Common myeloid progenitor, CD34-positive (primary cell): ENCODE data around the gene COL27A1.

Experiments used
- CTCF ChIA-PET: fragments of 350-600 bp; sonication (Branson Sonifier 250); formaldehyde crosslinking; loops from one replicate; lab custom pipeline; 2021; ENCODE audit warnings: antibody characterized with exemption; lab: Charles Lee
- POLR2A ChIA-PET: fragments of 350-600 bp; sonication (Branson Sonifier 250); formaldehyde crosslinking; loops from one replicate; lab custom pipeline; 2021; ENCODE audit warnings: antibody characterized with exemption; lab: Charles Lee
- DNase-seq, 3 donors: peaks; one replicate each; pipeline versions ENCODE4 v3.0.0 to v3.0.0-alpha.2; 2013
- H3K27ac ChIP-seq, 2 experiments: 1 replicate in 1 of 2; 2 replicates in 1 of 2; pipeline ENCODE4 v1.7.0; 2013; ENCODE audit warnings: inconsistent platforms in 2 of 2, low read length in 2 of 2, mild to moderate bottlenecking in 2 of 2, low read depth in 1 of 2, moderate library complexity in 1 of 2; ENCODE audit not compliant: severe bottlenecking in 2 of 2, insufficient read depth in 1 of 2, poor library complexity in 1 of 2
- H3K27me3 ChIP-seq, 5 experiments: replicated peaks in 2 of 5; 1 replicate in 3 of 5; 2 replicates in 2 of 5; pipeline versions ENCODE4 v1.6.1 to v1.7.0; 2013; ENCODE audit warnings: low read length in 4 of 5, mild to moderate bottlenecking in 2 of 5, moderate library complexity in 2 of 5, inconsistent platforms in 1 of 5; ENCODE audit not compliant: insufficient read depth in 5 of 5, control insufficient read depth in 4 of 5
- H3K36me3 ChIP-seq, 4 experiments: 1 replicate in 2 of 4; 2 replicates in 2 of 4; pipeline versions ENCODE4 v1.6.1 to v1.7.0; 2013; ENCODE audit warnings: low read length in 3 of 4, control low read depth in 1 of 4, mild to moderate bottlenecking in 1 of 4; ENCODE audit not compliant: control insufficient read depth in 4 of 4, insufficient read depth in 4 of 4
- H3K4me1 ChIP-seq, 4 experiments: 1 replicate in 3 of 4; 2 replicates in 1 of 4; pipeline versions ENCODE4 v1.6.1 to v1.7.1; 2013; ENCODE audit warnings: low read length in 3 of 4, mild to moderate bottlenecking in 3 of 4, control low read depth in 1 of 4, inconsistent platforms in 1 of 4, moderate library complexity in 1 of 4; ENCODE audit not compliant: control insufficient read depth in 4 of 4, insufficient read depth in 4 of 4; ENCODE audit errors: control extremely low read depth in 1 of 4
- H3K4me3 ChIP-seq, 7 experiments: 1 replicate in 4 of 7; 2 replicates in 3 of 7; pipeline versions ENCODE4 v1.5.1 to v1.7.0; 2013; ENCODE audit warnings: mild to moderate bottlenecking in 7 of 7, low read length in 6 of 7, moderate library complexity in 6 of 7, inconsistent platforms in 2 of 7, low read depth in 2 of 7, control low read depth in 1 of 7; ENCODE audit not compliant: insufficient read depth in 4 of 7, control insufficient read depth in 1 of 7; ENCODE audit errors: extremely low read depth in 1 of 7
- H3K9me3 ChIP-seq, 5 experiments: 1 replicate in 4 of 5; 2 replicates in 1 of 5; pipeline versions ENCODE4 v1.6.1 to v1.7.1; 2013; ENCODE audit warnings: low read length in 4 of 5, mild to moderate bottlenecking in 2 of 5, inconsistent platforms in 1 of 5, low read depth in 1 of 5, moderate library complexity in 1 of 5; ENCODE audit not compliant: control insufficient read depth in 4 of 5, insufficient read depth in 2 of 5; ENCODE audit errors: control extremely low read depth in 1 of 5
- WGBS: methylation state at CpG from one replicate; pipeline ENCODE4 v1.1.5; 2013; ENCODE audit not compliant: insufficient coverage; 5-methylcytosine and 5-hydroxymethylcytosine counted together

Gene COL27A1

GRCh38 chr9:114310471-114311450 is 155.4 kb downstream of the COL27A1 start:
- DNase-seq: no peak
- Histone ChIP-seq H3K36me3 (no peaks in the 10 kb centered on the region), H3K9me3 (peaks cover 0 to 3% (median 0%) of the 10 kb centered on the region in 5 experiments), H3K4me3 (no peak overlapping the region), H3K27me3 (peaks cover 0 to 2% (median 0%) of the 10 kb centered on the region in 5 experiments), H3K4me1 (no peaks in the 10 kb centered on the region), H3K27ac (no peak overlapping the region)
- CTCF ChIA-PET: interaction anchor here (0.8 kb wide), 1 partner anchor 42 kb away, joined by 3 read pairs; no protein-coding TSS in a partner anchor
- WGBS: 94% methylated on average over 15 of the region's 22 CpGs
- POLR2A ChIA-PET: no interaction called here

GRCh38 chr9:114311571-114312512 is 156.5 kb downstream of the COL27A1 start:
- POLR2A ChIA-PET: no interaction called here
- H3K9me3 ChIP-seq: peaks cover 0 to 3% (median 0%) of the 10 kb centered on the region in 5 experiments
- CTCF ChIA-PET: no interaction called here
- no peaks in the 10 kb centered on the region for H3K36me3 ChIP-seq
- peaks cover 0 to 2% (median 0%) of the 10 kb centered on the region in 5 experiments for H3K27me3 ChIP-seq
- H3K4me1 ChIP-seq: no peaks in the 10 kb centered on the region
- H3K4me3 ChIP-seq: no peak overlapping the region
- WGBS: 97% methylated on average over 22 of the region's 28 CpGs
- DNase-seq: no peak
- H3K27ac ChIP-seq: no peak overlapping the region

- peaks cover 0 to 3% (median 0%) of the 10 kb centered on the region in 5 experiments for H3K9me3 ChIP-seq
- H3K27me3 ChIP-seq: peaks cover 0 to 2% (median 0%) of the 10 kb centered on the region in 5 experiments
- no peaks in the 10 kb centered on the region for H3K4me1 ChIP-seq
- H3K4me3 ChIP-seq: no peak overlapping the region
- DNase-seq: no peak
- ChIA-PET POLR2A (no interaction called here), CTCF (no interaction called here)
- 94% methylated on average over 7 of the region's 8 CpGs for WGBS
- no peak overlapping the region for H3K27ac ChIP-seq
- H3K36me3 ChIP-seq: no peaks in the 10 kb centered on the region
These were observed 157.2 kb downstream of the COL27A1 start for GRCh38 chr9:114312513-114312875.

DNA sequence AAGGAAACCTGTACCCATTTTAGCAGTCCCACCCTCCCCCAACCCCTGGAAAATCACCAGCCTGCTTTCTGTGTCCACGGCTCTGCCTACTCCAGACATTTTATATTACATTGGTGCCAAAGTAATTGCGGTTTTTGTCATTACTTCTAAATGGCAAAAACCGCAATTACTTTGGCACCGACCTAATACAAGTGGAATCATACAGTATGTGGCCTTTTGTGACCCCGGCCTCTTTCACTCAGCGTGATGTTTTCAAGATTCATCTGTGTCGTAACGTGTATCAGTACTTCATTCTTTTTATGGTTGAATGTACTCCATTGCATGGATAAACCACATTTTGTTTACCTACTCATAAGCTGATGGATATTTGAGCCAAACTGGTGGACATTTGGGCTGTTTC is 157.8 kb downstream of the COL27A1 start:
- ChIA-PET POLR2A (no interaction called here), CTCF (interaction anchor here (1.4 kb wide), 1 partner anchor 21 kb away, joined by 5 read pairs; no protein-coding TSS in a partner anchor)
- no peaks in the 10 kb centered on the region for H3K27me3 ChIP-seq
- H3K4me1 ChIP-seq: no peaks in the 10 kb centered on the region
- no peak for DNase-seq
- no peak overlapping the region for H3K4me3 ChIP-seq
- peaks cover 0 to 3% (median 0%) of the 10 kb centered on the region in 5 experiments for H3K9me3 ChIP-seq
- H3K36me3 ChIP-seq: no peaks in the 10 kb centered on the region
- no peak overlapping the region for H3K27ac ChIP-seq
- WGBS: 96% methylated on average over 6 of the region's 8 CpGs

- CTCF ChIA-PET: interaction anchor here (1.4 kb wide), 1 partner anchor 22 kb away, joined by 5 read pairs; no protein-coding TSS in a partner anchor
- no peak overlapping the region for H3K27ac ChIP-seq
- no peaks in the 10 kb centered on the region for H3K4me1 ChIP-seq
- WGBS: 81% methylated on average over 6 of the region's 7 CpGs
- no peaks in the 10 kb centered on the region for H3K36me3 ChIP-seq
- H3K9me3 ChIP-seq: peaks cover 0 to 3% (median 0%) of the 10 kb centered on the region in 5 experiments
- no peak for DNase-seq
- H3K27me3 ChIP-seq: no peaks in the 10 kb centered on the region
- POLR2A ChIA-PET: interaction anchor here (0.6 kb wide), 1 partner anchor 1033 kb away, joined by 3 read pairs; no protein-coding TSS in a partner anchor
- no peak overlapping the region for H3K4me3 ChIP-seq
These were observed 159.0 kb downstream of the COL27A1 start for GRCh38 chr9:114314256-114314867.

DNA sequence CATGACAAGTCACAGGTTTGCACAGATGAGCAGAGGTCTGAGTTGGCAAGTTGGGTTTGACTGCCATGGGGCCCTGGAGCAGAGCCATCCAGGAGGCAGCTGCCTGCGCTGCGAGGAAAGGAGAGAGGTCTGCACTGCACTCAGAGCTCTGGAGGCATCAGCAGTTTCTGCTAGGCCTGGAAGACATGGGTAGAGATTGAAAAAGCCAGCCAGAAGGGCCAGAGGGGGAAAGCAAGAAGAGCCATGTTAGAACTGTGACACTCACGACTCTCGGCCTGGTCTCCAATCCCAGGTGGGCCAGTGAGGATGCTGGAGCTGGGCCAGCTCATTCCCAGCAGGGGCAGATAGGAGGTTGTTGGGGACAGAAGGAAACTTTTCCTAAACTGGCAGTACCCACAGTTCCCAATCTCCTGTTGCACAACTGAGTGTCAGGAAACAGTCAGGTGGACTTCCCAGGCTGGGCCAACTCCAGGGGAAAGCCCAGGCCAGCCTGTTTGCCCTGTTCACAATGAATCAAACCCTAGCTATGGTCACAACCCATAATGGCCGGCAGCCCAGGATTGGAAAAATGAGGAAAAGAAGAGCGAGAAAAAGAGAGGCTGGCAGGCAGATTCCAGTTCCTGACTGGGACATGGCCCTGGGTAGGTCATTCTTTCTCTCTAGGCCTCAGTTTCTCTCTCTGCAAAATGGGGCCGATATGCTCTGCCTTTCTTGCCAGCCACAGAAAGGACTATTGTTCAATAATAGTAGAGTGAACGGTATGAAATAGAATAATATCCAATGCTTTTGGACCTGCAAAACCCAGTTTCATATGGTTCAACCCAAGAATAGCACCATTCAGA is 159.8 kb downstream of the COL27A1 start:
- Histone ChIP-seq H3K4me3 (no peak overlapping the region), H3K27ac (no peak overlapping the region), H3K4me1 (no peaks in the 10 kb centered on the region), H3K9me3 (peaks cover 0 to 3% (median 0%) of the 10 kb centered on the region in 5 experiments), H3K27me3 (no peaks in the 10 kb centered on the region), H3K36me3 (no peaks in the 10 kb centered on the region)
- POLR2A ChIA-PET: no interaction called here
- no peak for DNase-seq
- 93% methylated on average over 6 of the region's 8 CpGs for WGBS
- CTCF ChIA-PET: no interaction called here
